HepG2 (cell line): ENCODE measurements around the gene LRP10. TPM values are rescaled to one million over a fixed set of nuclear protein-coding genes. Genes with fewer than 3 reads are reported as not detected.
A peak's percentile ranks its signal among the peaks of the same experiment; 100 is the strongest.

Experiments
- ARID2 ChIP-seq: sonication (generic); formaldehyde crosslinking; IDR thresholded peaks from 2 replicates; pipeline ENCODE4 v1.8.1; 2022; ENCODE audit warnings: mild to moderate bottlenecking, missing genetic modification reagents, borderline replicate concordance
- ARID4A ChIP-seq: sonication (generic); formaldehyde crosslinking; IDR thresholded peaks from 2 replicates; pipeline ENCODE4 v1.5.0; 2020; ENCODE audit warnings: mild to moderate bottlenecking, missing genetic modification reagents, borderline replicate concordance
- CTCF ChIP-seq: sonication (generic); formaldehyde crosslinking; IDR thresholded peaks from 2 replicates; pipeline ENCODE4 v1.5.0; 2020; ENCODE audit warnings: mild to moderate bottlenecking, missing genetic modification reagents, moderate library complexity
- HNF4G ChIP-seq, 2 experiments: sonication (generic) in 1 of 2; formaldehyde crosslinking in 1 of 2; IDR thresholded peaks; 2 replicates each; pipeline versions ENCODE4 v1.4.0 to v1.6.1; 2011 to 2020; ENCODE audit warnings: borderline replicate concordance in 2 of 2, low read depth in 2 of 2, mild to moderate bottlenecking in 2 of 2, low read length in 1 of 2, missing genetic modification reagents in 1 of 2, moderate library complexity in 1 of 2
- HNRNPUL1 ChIP-seq: fragments of 200-400 bp; formaldehyde crosslinking; IDR thresholded peaks from 2 replicates; pipeline ENCODE4 v1.6.1; 2017; ENCODE audit warnings: low read depth, mild to moderate bottlenecking, low read length, moderate library complexity
- IRF1 ChIP-seq: sonication (generic); formaldehyde crosslinking; IDR thresholded peaks from 2 replicates; pipeline ENCODE4 v1.4.0; 2020; ENCODE audit warnings: low read depth, mild to moderate bottlenecking, missing genetic modification reagents
- MBNL3 ChIP-seq: fragments of 250-450 bp; sonication (Bioruptor Pico); conservative IDR thresholded peaks from 2 replicates; pipeline ENCODE4 v1.8.0; 2022; ENCODE audit warnings: mild to moderate bottlenecking, inconsistent platforms
- TBL1XR1 ChIP-seq: fragments of 150-350 bp; IDR thresholded peaks from 2 replicates; pipeline ENCODE4 v1.6.1; 2014; ENCODE audit warnings: borderline replicate concordance, low read length; ENCODE audit not compliant: partially characterized antibody
- TFAP4 ChIP-seq: sonication (generic); IDR thresholded peaks from 2 replicates; pipeline ENCODE4 v1.6.1; 2016; ENCODE audit warnings: low read depth, borderline replicate concordance
- TFDP2 ChIP-seq: sonication (generic); formaldehyde crosslinking; IDR thresholded peaks from 2 replicates; pipeline ENCODE4 v1.4.0; 2020; ENCODE audit warnings: missing genetic modification reagents
- YY1 ChIP-seq: IDR thresholded peaks from 2 replicates; pipeline ENCODE4 v1.6.1; 2011; ENCODE audit warnings: low read length, low read depth, moderate library complexity, mild to moderate bottlenecking; ENCODE audit not compliant: insufficient read depth, insufficient replicate concordance
- ZNF317 ChIP-seq: sonication (generic); formaldehyde crosslinking; IDR thresholded peaks from 2 replicates; pipeline ENCODE4 v1.5.0; 2020; ENCODE audit warnings: mild to moderate bottlenecking, missing genetic modification reagents
- ZNF460 ChIP-seq: sonication (generic); formaldehyde crosslinking; IDR thresholded peaks from 2 replicates; pipeline ENCODE4 v1.5.1; 2020; ENCODE audit warnings: missing genetic modification reagents, mild to moderate bottlenecking, borderline replicate concordance
- ZNF468 ChIP-seq: sonication (generic); formaldehyde crosslinking; IDR thresholded peaks from 2 replicates; pipeline ENCODE4 v1.8.0; 2022; ENCODE audit warnings: mild to moderate bottlenecking, moderate library complexity, missing genetic modification reagents
- ZNF569 ChIP-seq: sonication (generic); formaldehyde crosslinking; IDR thresholded peaks from 2 replicates; pipeline ENCODE4 v1.5.0; 2020; ENCODE audit warnings: mild to moderate bottlenecking, missing genetic modification reagents, moderate library complexity, borderline replicate concordance
- ZNF644 ChIP-seq: IDR thresholded peaks from 2 replicates; pipeline ENCODE4 v1.6.1; 2016; ENCODE audit warnings: low read depth
- ZNF768 ChIP-seq: sonication (generic); formaldehyde crosslinking; IDR thresholded peaks from 2 replicates; pipeline ENCODE4 v1.4.0; 2020; ENCODE audit warnings: missing genetic modification reagents
- polyA plus RNA-seq, 8 experiments: library from polyadenylated mRNA; depleted of rRNA in 3 of 8; stranded (reverse) in 7 of 8; unstranded in 1 of 8; fragments of >200 nt; fragmentation: Illumina TruSeq in 4 of 8; extraction: Trizol in 4 of 8; gene quantifications; 2 replicates each; pipeline versions ENCODE4 v1.2.1 to v1.2.3, GENCODE V29; 2011 to 2016; ENCODE audit warnings: low read depth in 4 of 8, missing spikeins in 1 of 8, mixed read lengths in 1 of 8; ENCODE audit not compliant: insufficient read depth in 1 of 8
- total RNA-seq, 5 experiments: library from RNA; depleted of rRNA; stranded (reverse); fragments of >200 nt; fragmentation: Illumina TruSeq; extraction: Trizol; gene quantifications; 2 replicates each; pipeline ENCODE4 v1.2.3, GENCODE V29; 2016; ENCODE audit warnings: low read depth in 1 of 5

Gene LRP10
- total and polyA plus RNA-seq, 2 of the 13 experiments (the other 11 are each of a cell fraction or from before 2014, with no cell fraction given): 16.9 to 45.2 TPM

GRCh38 chr14:22822571-22823098, 48.9 kb upstream of the LRP10 start (continued):
- TF ChIP-seq ZNF569 (CRISPR knock-in tag): no peak
- TF ChIP-seq ZNF644: peak; percentile 68; the same call in 1 of the 2 replicates
- no peak for TF ChIP-seq IRF1
- TF ChIP-seq ZNF468 (CRISPR knock-in tag): no peak
- TF ChIP-seq CTCF: peak; percentile 93
- peak; percentile 55; the same call in 1 of the 2 replicates for TF ChIP-seq ZNF317
- peak; percentile 31; the same call in 1 of the 2 replicates for TF ChIP-seq TFDP2
- peak; percentile 80 for TF ChIP-seq YY1
- no peak for TF ChIP-seq MBNL3 (CRISPR knock-in tag)
- peak; percentile 19; the same call in 1 of the 2 replicates for TF ChIP-seq ARID4A (CRISPR knock-in tag)
- TF ChIP-seq ZNF460 (CRISPR knock-in tag): no peak
- no peak for TF ChIP-seq TBL1XR1
- peak; percentile 8; the same call in 1 of the 2 replicates for TF ChIP-seq ZNF768 (CRISPR knock-in tag)
- TF ChIP-seq HNRNPUL1: no peak
- TF ChIP-seq ARID2: no peak
- TF ChIP-seq HNF4G (IDR thresholded peaks at IDR 0.05; ENCODE audit: borderline replicate concordance, low read depth, low read length): no peak
- peak; percentile 41; the same call in 1 of the 2 replicates for TF ChIP-seq HNF4G (CRISPR knock-in tag; IDR thresholded peaks at IDR 0.05; ENCODE audit: borderline replicate concordance, low read depth)
- TF ChIP-seq TFAP4: 0 out of 2 replicates have a peak, but pooled peaks have one; percentile 30
